HG02798 (cell line): Measurements from ENCODE around the gene RANBP3.
"Not testable (repeated sequence)": the region's sequence is repeated elsewhere in the genome, so short reads cannot be mapped to it uniquely, and the experiment has no call there.

Source experiments
- ATAC-seq: cut with Tn5 transposase; IDR thresholded peaks from one replicate; pipeline ENCODE4 v1.9.1; 2021; ENCODE audit warnings: mild to moderate bottlenecking; ENCODE audit not compliant: unreplicated experiment, poor library complexity

The RANBP3 gene

DNA sequence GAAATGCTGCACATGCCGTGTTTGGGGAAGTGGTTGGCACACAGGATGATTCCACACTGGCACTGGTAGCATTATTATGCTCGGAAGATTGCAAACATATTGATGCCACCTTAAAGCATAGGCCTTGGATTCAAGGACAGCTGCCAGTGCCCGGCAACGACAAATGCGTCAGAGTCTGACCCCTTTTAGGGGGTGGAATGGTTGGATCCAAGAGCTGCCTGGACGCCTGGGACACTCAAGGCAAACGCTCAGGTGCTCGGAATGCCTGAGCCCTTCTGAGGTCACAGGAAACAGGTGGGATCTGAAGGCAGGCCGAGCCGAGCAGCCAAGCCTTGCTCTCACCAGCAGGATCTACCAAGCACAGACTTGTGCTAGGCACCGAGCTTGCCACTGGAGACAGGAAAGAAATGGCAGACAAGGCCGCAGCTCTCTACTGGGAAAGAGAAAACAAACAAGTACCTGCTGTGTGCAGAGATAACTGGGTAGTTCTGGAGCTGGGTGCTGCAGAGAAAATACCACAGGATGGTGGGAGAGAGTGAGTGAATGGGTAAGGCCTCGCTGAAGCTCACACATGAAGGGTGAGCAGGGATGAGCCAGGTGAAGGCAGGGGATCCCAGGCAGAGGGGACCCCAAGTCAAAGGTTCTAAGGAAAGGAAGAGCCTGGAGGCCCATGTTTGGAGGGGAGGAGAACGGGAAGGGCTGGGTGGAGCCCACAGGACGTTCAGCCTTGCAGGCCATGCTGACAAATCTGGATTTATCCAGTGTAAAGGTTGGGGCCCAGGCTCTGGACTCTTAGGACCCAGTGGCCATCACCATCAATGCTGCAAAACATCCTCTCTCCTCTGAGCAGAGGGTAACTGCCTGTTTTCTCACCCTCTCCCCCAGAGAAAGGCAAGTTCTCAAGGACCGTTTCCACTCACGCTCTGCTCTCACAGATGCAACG, 9.2 kb downstream of the RANBP3 start:
- no peak for ATAC-seq

- ATAC-seq, result no peak
These were observed 9.9 kb downstream of the RANBP3 start for GRCh38 chr19:5967994-5968430.

DNA sequence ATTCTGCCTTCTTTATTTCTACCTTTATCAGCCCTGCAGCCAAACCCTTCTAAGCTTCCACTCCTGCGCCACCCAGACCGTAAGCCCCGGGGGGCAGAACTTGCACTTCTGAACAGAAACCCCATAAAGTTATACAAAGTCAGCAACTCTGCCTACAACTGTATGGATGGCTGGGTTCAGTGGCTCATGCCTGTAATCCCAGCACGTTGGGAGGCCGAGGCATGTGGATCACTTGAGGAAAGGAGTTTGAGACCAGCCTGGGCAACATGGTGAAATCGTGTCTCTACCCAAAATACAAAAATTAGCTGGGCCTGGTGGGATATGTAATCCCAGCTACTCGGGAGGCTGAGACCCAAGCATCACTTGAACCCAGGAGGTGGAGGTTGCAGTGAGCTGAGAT, 10.4 kb downstream of the RANBP3 start:
- ATAC-seq, result no peak

GRCh38 chr19:5966941-5967340, 11.0 kb downstream of the RANBP3 start:
- no peak for ATAC-seq

DNA sequence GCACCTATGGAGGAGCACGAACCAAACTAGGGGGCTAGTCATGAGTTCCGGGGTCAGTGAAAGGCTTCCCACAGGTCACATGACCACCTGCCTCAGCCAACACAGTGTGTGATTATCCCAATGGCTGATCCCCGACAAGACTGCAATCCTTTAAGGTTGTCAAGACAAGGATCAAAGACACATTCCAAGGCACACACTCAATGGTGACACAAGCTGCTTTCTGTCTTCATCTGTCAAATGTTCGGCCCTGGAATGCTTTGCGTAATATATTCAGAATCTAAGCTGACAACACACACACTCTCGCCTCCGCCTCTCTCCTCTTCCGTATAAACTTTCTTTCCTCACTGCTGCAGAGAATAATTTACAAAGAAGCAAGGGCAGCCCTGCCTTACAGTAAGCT, 11.7 kb downstream of the RANBP3 start:
- no peak for ATAC-seq

- ATAC-seq, result no peak
These were observed 12.9 kb downstream of the RANBP3 start for GRCh38 chr19:5964816-5965565.

DNA sequence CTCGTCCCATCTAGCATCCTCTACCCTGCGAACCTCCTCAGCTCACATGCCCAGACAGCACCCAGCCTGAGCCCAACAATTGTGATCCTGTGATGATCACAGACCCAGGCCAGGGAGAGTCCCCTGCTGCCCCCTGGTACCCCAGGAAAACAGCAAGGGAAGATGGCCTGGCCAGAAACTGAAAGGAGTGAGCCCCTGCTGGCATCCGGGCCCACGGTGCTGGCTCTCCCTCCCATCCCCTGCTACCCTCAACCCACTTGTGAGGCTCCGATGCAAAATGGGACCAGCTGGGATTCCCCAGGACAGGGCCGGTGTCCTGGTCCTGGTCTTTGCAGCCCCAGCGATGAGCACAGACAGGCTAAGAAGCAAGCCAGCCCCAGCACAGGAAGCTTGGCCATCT, 14.1 kb downstream of the RANBP3 start:
- ATAC-seq, result no peak

- ATAC-seq, result not testable (repeated sequence)
These were observed 14.7 kb downstream of the RANBP3 start for GRCh38 chr19:5963259-5963658.

DNA sequence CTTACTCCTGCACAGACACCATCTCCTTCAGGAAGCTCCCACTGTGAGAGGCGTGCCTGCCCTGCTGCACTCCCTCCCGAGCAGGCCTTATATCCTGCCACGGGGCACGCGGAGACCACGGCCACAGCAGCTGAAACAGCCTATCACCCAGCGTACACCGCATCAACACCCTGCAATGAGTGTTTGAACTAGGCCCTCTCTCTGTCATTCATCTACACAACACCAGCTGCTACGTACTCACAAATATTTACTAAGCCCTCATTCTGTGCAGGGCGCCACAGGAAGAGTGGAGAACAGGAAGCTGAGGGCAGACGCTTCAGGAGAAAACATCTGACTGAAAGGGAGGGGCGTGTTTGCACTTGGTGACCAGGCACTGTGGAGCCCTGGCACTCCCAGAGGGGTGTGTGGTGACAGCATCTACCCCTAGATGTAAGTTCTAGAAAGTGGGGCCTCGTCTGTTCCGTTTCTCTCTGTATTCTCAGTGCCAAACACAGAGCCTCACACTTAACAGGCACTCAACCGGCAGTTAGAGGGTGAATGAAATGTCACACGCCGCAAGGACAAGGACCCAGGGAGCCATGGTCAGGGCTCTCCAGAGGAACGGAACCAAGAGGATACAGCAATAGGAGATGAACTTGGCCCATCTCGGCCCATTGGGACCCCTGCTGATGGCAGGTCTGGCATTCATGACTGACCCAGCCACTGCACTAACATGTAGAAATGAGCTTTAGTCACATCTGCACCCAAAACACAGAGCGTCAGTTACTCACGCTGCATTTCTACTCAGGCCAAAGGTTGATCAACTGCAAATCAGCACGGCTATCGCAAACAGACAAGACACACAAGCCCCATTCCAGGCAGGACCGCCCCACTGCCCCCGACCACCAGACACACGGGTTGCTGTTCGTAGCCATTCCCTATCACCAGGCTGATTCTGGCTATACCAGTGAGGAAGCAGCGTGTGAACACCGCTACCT, 15.7 kb downstream of the RANBP3 start:
- no peak for ATAC-seq

GRCh38 chr19:5961641-5961968, 16.3 kb downstream of the RANBP3 start:
- ATAC-seq, result not testable (repeated sequence)

DNA sequence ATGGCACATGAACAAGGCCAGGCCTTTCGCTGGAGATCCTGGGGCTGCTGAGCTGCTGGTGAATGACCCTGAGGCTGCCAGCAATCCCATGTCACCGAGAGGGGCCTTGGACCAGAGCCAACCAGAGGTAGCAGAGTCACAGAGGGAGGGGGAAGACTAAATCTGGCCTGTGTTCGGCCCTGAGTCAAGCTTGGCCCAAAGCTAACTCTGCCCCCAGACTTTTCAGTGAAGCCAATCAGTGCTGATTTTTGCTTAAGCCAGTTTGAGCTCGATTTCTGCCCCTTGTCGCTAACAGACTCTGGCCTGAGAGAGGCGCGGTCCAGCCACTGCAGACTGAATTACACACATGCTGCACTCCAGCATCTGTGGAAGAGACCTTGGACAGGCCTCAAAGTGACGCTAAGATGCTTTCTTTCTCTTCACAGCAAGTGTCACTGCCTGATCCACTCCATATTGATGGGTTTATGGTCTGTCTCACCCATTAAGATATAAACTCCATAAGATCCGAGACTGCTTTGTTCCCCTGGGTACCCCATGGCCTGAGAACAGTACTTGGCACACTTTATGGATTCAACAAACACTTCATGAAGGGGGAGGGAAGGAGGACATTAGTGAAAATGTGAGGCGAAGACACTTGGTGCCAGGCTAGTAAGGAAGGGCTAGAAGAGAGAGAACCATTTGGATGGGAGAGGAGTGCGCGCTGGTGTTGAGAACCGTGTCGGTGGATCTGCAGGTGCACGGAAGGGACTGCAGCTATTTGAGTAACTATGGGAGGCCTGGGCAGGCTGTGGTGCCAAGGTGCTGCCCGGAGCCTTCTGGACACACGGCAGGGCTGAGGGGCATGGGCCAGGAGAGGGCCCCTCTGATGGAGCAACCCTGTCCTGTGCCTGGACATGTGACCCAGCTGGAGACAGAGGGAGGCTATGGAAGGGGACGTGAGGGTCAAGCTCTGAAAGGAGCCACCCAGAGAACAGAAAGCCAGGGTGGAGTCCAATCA, 17.6 kb downstream of the RANBP3 start:
- ATAC-seq, result no peak

DNA sequence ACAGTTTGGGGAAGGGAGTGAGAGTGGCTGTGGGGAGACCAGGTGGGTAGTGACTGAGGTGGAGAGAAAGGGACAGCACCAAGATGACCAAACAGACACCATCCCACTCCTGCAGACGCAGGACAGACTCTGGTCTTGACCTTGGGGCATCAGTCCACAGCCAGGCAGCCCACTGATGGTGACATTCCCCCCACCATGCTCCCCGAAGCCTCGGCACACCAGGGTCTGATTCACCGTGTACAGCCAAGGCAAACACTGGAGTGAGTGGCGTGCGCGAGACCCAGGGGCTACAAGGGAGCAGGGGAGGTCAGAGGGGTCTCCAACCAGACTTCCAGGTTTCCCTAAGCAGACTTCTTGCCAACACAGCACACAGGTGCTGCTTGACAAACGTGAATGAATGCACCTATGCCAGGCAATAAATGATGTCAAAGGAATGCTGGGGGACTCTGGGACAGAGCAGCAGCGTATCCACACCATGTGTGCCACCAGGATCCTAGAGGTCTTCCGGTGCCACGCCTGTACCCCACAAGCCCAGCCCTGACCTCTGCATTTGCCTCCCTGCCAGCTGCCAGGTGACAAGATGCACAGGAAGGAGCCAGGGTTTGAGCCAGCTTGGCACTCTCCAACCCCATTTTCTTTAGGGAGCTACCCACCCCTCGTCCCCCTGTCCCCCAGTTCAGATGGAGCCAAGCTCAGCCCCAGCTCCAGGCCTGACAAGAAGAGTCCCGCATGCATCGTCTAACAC, 18.5 kb downstream of the RANBP3 start:
- no peak for ATAC-seq

- no peak for ATAC-seq
These were observed 19.2 kb downstream of the RANBP3 start for GRCh38 chr19:5958851-5959122.

DNA sequence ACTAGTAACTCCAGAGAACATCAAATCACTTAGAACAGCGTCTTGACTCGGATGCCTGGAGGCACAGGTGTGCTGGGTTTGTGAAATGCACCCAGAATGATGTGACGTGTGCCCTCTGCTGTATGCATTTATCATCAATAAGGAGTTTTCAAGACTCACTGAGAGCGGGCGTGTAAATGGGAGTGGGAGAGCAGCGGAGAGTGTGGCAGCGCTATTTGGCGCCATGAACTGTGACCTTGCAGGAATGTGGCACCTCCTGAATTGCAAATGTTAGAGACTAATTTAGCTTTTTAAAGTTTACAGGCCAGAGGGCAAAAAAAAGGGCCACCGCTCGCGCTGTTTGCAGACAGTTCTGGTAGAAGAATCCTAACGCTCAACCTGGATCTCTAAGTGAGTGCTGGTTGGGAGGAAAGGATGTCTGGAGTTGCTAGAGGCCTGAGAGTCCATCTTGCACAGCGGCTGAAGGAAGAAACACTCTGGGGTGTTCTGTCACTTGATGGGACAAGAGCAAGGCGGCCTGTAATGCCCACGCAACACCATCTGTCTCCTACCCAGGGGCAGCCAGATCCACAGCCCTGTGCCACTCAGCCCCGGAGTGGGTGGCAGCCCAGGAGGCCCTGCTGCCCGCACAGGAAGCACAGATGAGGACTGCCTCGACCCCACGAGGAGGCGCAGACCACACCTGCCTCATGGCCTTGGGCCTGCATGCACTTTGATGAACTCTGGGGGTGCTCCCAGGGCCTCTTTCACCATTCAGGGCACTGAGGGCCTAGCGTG, 19.7 kb downstream of the RANBP3 start:
- ATAC-seq, result no peak

GRCh38 chr19:5957170-5957569, 20.8 kb downstream of the RANBP3 start:
- no peak for ATAC-seq

GRCh38 chr19:5956728-5957127, 21.2 kb downstream of the RANBP3 start:
- ATAC-seq, result no peak

DNA sequence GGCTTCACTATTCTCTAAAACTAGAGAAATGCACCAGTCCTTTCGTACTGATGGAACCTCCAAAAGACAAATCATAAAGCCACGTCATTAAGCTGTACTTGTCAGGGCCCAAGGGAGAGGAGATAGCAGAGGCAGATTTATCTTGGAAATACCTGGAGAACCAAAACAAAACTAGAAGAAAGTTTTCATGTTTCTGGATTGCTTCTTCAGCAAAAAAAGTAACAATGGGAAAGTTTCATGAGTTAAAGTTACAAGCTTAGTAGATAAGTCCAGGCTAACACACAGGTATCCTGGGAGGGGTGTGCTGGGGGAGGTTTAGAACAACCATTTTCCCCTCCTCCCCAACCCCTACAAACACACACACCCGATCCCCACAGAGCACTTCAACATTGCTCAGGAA, 21.6 kb downstream of the RANBP3 start:
- ATAC-seq, result no peak

GRCh38 chr19:5955636-5955935, 22.4 kb downstream of the RANBP3 start:
- ATAC-seq, result no peak
